Middle frontal gyrus (tissue), 1 donor: ENCODE data around the gene CCDC57.

ENCODE experiments used
- DNase-seq: peaks from one replicate; pipeline ENCODE4 v3.0.0-alpha.2; 2015; ENCODE audit warnings: low spot score; ENCODE audit errors: extremely low spot score

CCDC57 gene

GRCh38 chr17:82127704-82128103 is 84.9 kb downstream of the CCDC57 start:
- no peak for DNase-seq

GRCh38 chr17:82127315-82127595 is 85.4 kb downstream of the CCDC57 start:
- no peak for DNase-seq

- DNase-seq, result no peak
Measured at GRCh38 chr17:82126556-82127314, 85.9 kb downstream of the CCDC57 start.

GRCh38 chr17:82124101-82124500 is 88.5 kb downstream of the CCDC57 start:
- DNase-seq, result no peak

- no peak for DNase-seq
Measured at GRCh38 chr17:82121660-82122629, 90.7 kb downstream of the CCDC57 start.

- DNase-seq, result no peak
Measured at GRCh38 chr17:82121246-82121645, 91.4 kb downstream of the CCDC57 start.

- DNase-seq, result no peak
Measured at GRCh38 chr17:82120148-82120547, 92.5 kb downstream of the CCDC57 start.

GRCh38 chr17:82118815-82119380 is 93.7 kb downstream of the CCDC57 start:
- no peak for DNase-seq

- no peak for DNase-seq
Measured at GRCh38 chr17:82118168-82118814, 94.4 kb downstream of the CCDC57 start.

GRCh38 chr17:82117139-82118090 is 95.2 kb downstream of the CCDC57 start:
- no peak for DNase-seq

- no peak for DNase-seq
Measured at GRCh38 chr17:82116246-82116645, 96.4 kb downstream of the CCDC57 start.

GRCh38 chr17:82114872-82115271 is 97.8 kb downstream of the CCDC57 start:
- DNase-seq, result no peak

- DNase-seq, result no peak
Measured at GRCh38 chr17:82114447-82114846, 98.2 kb downstream of the CCDC57 start.

GRCh38 chr17:82113941-82114340 is 98.7 kb downstream of the CCDC57 start:
- no peak for DNase-seq

- no peak for DNase-seq
Measured at GRCh38 chr17:82113422-82113821, 99.2 kb downstream of the CCDC57 start.

- no peak for DNase-seq
Measured at GRCh38 chr17:82112914-82113311, 99.7 kb downstream of the CCDC57 start.

GRCh38 chr17:82112181-82112913 is 100.3 kb downstream of the CCDC57 start:
- DNase-seq, result no peak

GRCh38 chr17:82110298-82110697 is 102.3 kb downstream of the CCDC57 start:
- no peak for DNase-seq

- DNase-seq, result no peak
Measured at GRCh38 chr17:82108961-82109475, 103.6 kb downstream of the CCDC57 start.

GRCh38 chr17:82108496-82108945 is 104.1 kb downstream of the CCDC57 start:
- DNase-seq, result no peak
